ENCODE measurements around the gene PIP4P1. TPM values are rescaled to one million over a fixed set of nuclear protein-coding genes. Genes with fewer than 3 reads are reported as not detected.

The PIP4P1 gene
- 10 to 100 TPM; 40.3 to 45.4 TPM for total RNA-seq

GRCh38 chr14:20461225-20462141 lies at the start of gene PIP4P1:
Gene PIP4P1, minus strand, starts transcription at chr14:20461434. Its CDS starts 109 bp downstream, at chr14:20461325.

GRCh38 chr14:20469242-20469889 lies 8.1 kb upstream of the PIP4P1 start, which contains the start of gene PNP:
Gene PNP, plus strand, starts transcription at chr14:20469406. Its CDS starts 119 bp downstream, at chr14:20469525.

GRCh38 chr14:20454516-20455354 lies 6.5 kb downstream of the PIP4P1 start, which contains the start of the genes APEX1 and OSGEP:
Gene APEX1, plus strand, starts transcription at chr14:20455226. Its CDS starts 420 bp downstream, at chr14:20455646.
Gene OSGEP, minus strand, starts transcription at chr14:20454812. Its CDS starts 129 bp downstream, at chr14:20454683.

GRCh38 chr14:20435582-20436362 lies 25.5 kb downstream of the PIP4P1 start, which contains the start of gene KLHL33:
Gene KLHL33, minus strand, starts transcription at chr14:20436166. Its CDS starts 355 bp downstream, at chr14:20435811.

GRCh38 chr14:20412876-20413743 lies 48.1 kb downstream of the PIP4P1 start, which contains the start of gene TEP1:
Gene TEP1, minus strand, starts transcription at chr14:20413501. Its CDS starts 5,062 bp downstream, at chr14:20408439.

Small RNA genes lying within 50 kb of the gene (small RNA-seq; reads per million reads assigned to genes)
- 0.77 to 1.7 reads per million in 2 donors for gene RNA5SP382

Other genes with a start within 250 kb of the PIP4P1 start
- gene OR11H6, start 237.7 kb downstream of the PIP4P1 start, total RNA-seq, result not detected
- gene OR11H7, start 232.5 kb downstream of the PIP4P1 start, total RNA-seq, result not detected
- gene OR11H4, start 222.1 kb downstream of the PIP4P1 start, total RNA-seq, result not detected
- 10 to 100 TPM; 17.2 to 22.3 TPM for gene TTC5, start 155.5 kb downstream of the PIP4P1 start, total RNA-seq
- gene CCNB1IP1, start 128.2 kb downstream of the PIP4P1 start, total RNA-seq, result 10 to 100 TPM; 17.6 to 32.6 TPM
- 10 to 100 TPM; 11.0 to 18.6 TPM for gene PARP2, start 117.8 kb downstream of the PIP4P1 start, total RNA-seq
- 10 to 100 TPM; 17.3 to 23.4 TPM for gene TEP1, start 47.9 kb downstream of the PIP4P1 start, total RNA-seq
- under 1 TPM; under 0.01 to 0.34 TPM for gene KLHL33, start 25.3 kb downstream of the PIP4P1 start, total RNA-seq
- 10 to 100 TPM; 52.3 to 58.6 TPM for gene OSGEP, start 6.6 kb downstream of the PIP4P1 start, total RNA-seq
- 10 to 100 TPM; 23.7 to 51.6 TPM for gene APEX1, start 6.2 kb downstream of the PIP4P1 start, total RNA-seq
- gene PNP, start 8.0 kb upstream of the PIP4P1 start, total RNA-seq, result 100 to 1,000 TPM in 1 of 2 donors, 10 to 100 TPM in 1; 26.8 to 107 TPM
- not detected for gene RNASE10, start 44.1 kb upstream of the PIP4P1 start, total RNA-seq
- not detected for gene RNASE9, start 99.6 kb upstream of the PIP4P1 start, total RNA-seq
- gene RNASE11, start 126.6 kb upstream of the PIP4P1 start, total RNA-seq, result not detected
- not detected for gene RNASE12, start 129.9 kb upstream of the PIP4P1 start, total RNA-seq
- gene OR6S1, start 180.3 kb upstream of the PIP4P1 start, total RNA-seq, result not detected
- 1 to 10 TPM; 4.3 to 8.3 TPM for gene RNASE4, start 223.1 kb upstream of the PIP4P1 start, total RNA-seq
- 1 to 10 TPM; 6.9 to 7.0 TPM for gene ANG, start 227.3 kb upstream of the PIP4P1 start, total RNA-seq